ENCODE data around the gene DPF1. TPM values are rescaled to one million over a fixed set of nuclear protein-coding genes. Genes with fewer than 3 reads are reported as not detected.

DPF1 gene
- total RNA-seq, 1 experiment from 2014 or later, result 8.3 TPM

DNA sequence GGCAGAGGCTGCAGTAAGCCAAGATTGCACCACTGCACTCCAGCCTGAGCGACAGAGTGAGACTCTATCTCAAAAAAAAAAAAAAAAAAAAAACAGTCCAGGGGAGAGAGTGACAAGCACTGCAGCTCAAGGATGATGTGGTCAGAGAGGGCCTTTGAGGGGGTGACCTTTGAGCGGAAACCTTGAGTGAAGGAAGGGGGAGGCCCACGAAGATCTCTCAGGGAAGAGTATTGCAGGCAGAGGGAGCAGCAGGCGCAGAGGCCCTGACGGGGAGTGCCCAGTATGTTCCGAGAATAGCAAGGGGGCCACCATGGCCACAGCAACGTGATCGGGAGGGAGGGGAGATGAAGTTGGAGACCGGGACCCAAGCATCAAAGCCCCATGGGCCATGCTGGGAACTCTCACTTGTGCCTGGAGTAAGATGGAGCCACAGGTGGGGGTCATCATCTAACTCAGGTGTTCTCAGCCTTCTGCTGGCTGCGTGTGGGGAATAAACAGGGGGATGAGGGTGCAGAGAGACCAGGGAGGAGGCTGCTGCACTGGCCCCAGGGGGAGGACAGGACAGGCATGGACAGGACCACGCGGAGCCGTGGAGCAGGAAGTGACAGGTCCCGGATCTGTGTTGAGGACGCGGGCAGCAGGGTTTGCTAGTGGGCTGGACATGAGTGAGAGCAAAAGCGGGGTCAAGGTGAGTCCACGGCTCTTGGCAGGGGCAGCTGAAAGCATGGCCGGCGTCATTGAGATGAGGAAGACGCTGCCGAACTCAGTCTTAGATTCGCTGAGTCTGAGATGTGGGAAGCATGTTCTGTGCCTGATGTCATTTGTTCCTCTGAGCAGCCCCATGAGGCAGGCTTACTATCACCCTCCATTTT, 60.4 kb downstream of the DPF1 start:
- DNase-seq (ENCODE audit: low read depth), result no peak

- no peak for DNase-seq (ENCODE audit: low read depth)
Measured at GRCh38 chr19:38162632-38163031, 61.4 kb downstream of the DPF1 start.

DNA sequence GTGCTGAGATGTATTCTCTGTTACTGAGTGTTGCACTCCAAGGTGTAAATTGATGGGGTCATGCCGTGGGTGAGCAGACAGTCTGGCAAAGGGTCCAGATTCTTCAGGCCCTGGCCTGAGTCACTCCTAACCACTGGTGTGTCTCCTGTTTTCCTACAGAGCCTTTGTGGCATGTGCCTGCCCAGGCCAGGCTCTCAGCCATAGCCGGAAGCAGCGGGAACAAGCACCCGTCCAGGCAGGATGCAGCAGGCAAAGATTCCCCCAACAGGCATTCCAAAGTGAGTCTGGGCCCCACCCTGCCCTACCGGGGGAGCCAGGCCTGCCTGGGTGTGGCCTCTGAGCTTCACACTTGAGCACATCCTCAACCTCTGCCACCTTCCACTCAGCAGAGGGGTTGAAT, 61.9 kb downstream of the DPF1 start:
- peak; percentile 34 for DNase-seq (ENCODE audit: low read depth)

Other genes starting within 250 kb of the DPF1 start
- gene PPP1R14A, start 32.2 kb upstream of the DPF1 start, total RNA-seq (2014; rRNA removed; shearing (Covaris generic)), result not detected in 2 replicates
- gene SPINT2, start 40.4 kb upstream of the DPF1 start, total RNA-seq (2014; rRNA removed; shearing (Covaris generic)), result 8.5 and 8.9 TPM in 2 replicates
- gene C19orf33, start 80.0 kb upstream of the DPF1 start, total RNA-seq (2014; rRNA removed; shearing (Covaris generic)), result not detected in 2 replicates
- 88.9 and 114 TPM in 2 replicates for gene YIF1B, start 91.7 kb upstream of the DPF1 start, total RNA-seq (2014; rRNA removed; shearing (Covaris generic))
- 0.91 and 2.3 TPM in 2 replicates for gene KCNK6, start 95.6 kb upstream of the DPF1 start, total RNA-seq (2014; rRNA removed; shearing (Covaris generic))
- 0.15 TPM in 1 of 2 replicates, not detected in the other for gene CATSPERG, start 111.6 kb upstream of the DPF1 start, total RNA-seq (2014; rRNA removed; shearing (Covaris generic))
- gene PSMD8, start 150.3 kb upstream of the DPF1 start, total RNA-seq (2014; rRNA removed; shearing (Covaris generic)), result 342 and 489 TPM in 2 replicates
- gene GGN, start 163.8 kb upstream of the DPF1 start, total RNA-seq (2014; rRNA removed; shearing (Covaris generic)), result 0.64 TPM in 1 of 2 replicates, not detected in the other
- 1.7 and 3.5 TPM in 2 replicates for gene SPRED3, start 164.5 kb upstream of the DPF1 start, total RNA-seq (2014; rRNA removed; shearing (Covaris generic))
- 7.6 and 10.5 TPM in 2 replicates for gene FAM98C, start 178.9 kb upstream of the DPF1 start, total RNA-seq (2014; rRNA removed; shearing (Covaris generic))
- gene RASGRP4, start 202.0 kb upstream of the DPF1 start, total RNA-seq (2014; rRNA removed; shearing (Covaris generic)), result not detected in 2 replicates
- gene RYR1, start 209.5 kb upstream of the DPF1 start, total RNA-seq (2014; rRNA removed; shearing (Covaris generic)), result not detected in 2 replicates

Data from M059J (cell line).